Measurements from ENCODE around the gene RAB6B.

RAB6B gene

GRCh38 chr3:133887803-133888703, 7.6 kb downstream of the RAB6B start:
- no peak for TF ChIP-seq CTCF (conservative IDR thresholded peaks at IDR 0.05; ENCODE audit: low read depth, low read length)
- no peak for DNase-seq (ENCODE audit: low read depth)
- H3K4me3 ChIP-seq (ENCODE audit: low read length): no peak overlapping the region

GRCh38 chr3:133887074-133887802, 8.4 kb downstream of the RAB6B start:
- no peak for DNase-seq (ENCODE audit: low read depth)
- H3K4me3 ChIP-seq (ENCODE audit: low read length): no peak overlapping the region
- TF ChIP-seq CTCF (conservative IDR thresholded peaks at IDR 0.05; ENCODE audit: low read depth, low read length): no peak

GRCh38 chr3:133886031-133886722, 9.5 kb downstream of the RAB6B start:
- no peak overlapping the region for H3K4me3 ChIP-seq (ENCODE audit: low read length)
- TF ChIP-seq CTCF (conservative IDR thresholded peaks at IDR 0.05; ENCODE audit: low read depth, low read length): no peak
- no peak for DNase-seq (ENCODE audit: low read depth)

- DNase-seq (ENCODE audit: low read depth): no peak
- TF ChIP-seq CTCF (conservative IDR thresholded peaks at IDR 0.05; ENCODE audit: low read depth, low read length): no peak
- no peak overlapping the region for H3K4me3 ChIP-seq (ENCODE audit: low read length)
Observed at GRCh38 chr3:133884887-133885711, 10.6 kb downstream of the RAB6B start.

- TF ChIP-seq CTCF (conservative IDR thresholded peaks at IDR 0.05; ENCODE audit: low read depth, low read length): no peak
- DNase-seq (ENCODE audit: low read depth): no peak
- H3K4me3 ChIP-seq (ENCODE audit: low read length): no peak overlapping the region
Observed at GRCh38 chr3:133884054-133884886, 11.4 kb downstream of the RAB6B start.

GRCh38 chr3:133883641-133884040, 12.0 kb downstream of the RAB6B start:
- H3K4me3 ChIP-seq (ENCODE audit: low read length): no peak overlapping the region
- no peak for DNase-seq (ENCODE audit: low read depth)
- no peak for TF ChIP-seq CTCF (conservative IDR thresholded peaks at IDR 0.05; ENCODE audit: low read depth, low read length)
